ENCODE data around the gene KIAA1755.

Gene KIAA1755

GRCh38 chr20:38197619-38198018 is 62.9 kb downstream of the KIAA1755 start:
- TF ChIP-seq EZH2phosphoT487 (IDR thresholded peaks at IDR 0.05; ENCODE audit: borderline replicate concordance) (no peak), CTCF (conservative IDR thresholded peaks at IDR 0.05; ENCODE audit: low read length) (no peak)
- no peaks in the 10 kb centered on the region for H3K4me1 ChIP-seq (ENCODE audit: insufficient read depth, low read length, poor library complexity, severe bottlenecking)
- H3K9ac ChIP-seq (ENCODE audit: low read depth, low read length, poor library complexity, severe bottlenecking) = no peak overlapping the region
- no peak overlapping the region for H2AFZ ChIP-seq (ENCODE audit: low read length)
- H3K27me3 ChIP-seq (ENCODE audit: insufficient read depth, low read length, poor library complexity, severe bottlenecking) = no peaks in the 10 kb centered on the region
- no peaks in the 10 kb centered on the region for H3F3A ChIP-seq (ENCODE audit: low read depth)
- no peak overlapping the region for H3K4me3 ChIP-seq (ENCODE audit: low read length, poor library complexity, severe bottlenecking)
- no peaks in the 10 kb centered on the region for H4K20me1 ChIP-seq (ENCODE audit: insufficient read depth, low read length, poor library complexity, severe bottlenecking)
- H3K9me3 ChIP-seq (ENCODE audit: insufficient read depth, low read depth, low read length) = no peaks in the 10 kb centered on the region
- H3K9me2 ChIP-seq (replicated peaks; ENCODE audit: low read depth, low read length) = no peaks in the 10 kb centered on the region
- no peaks in the 10 kb centered on the region for H3K36me3 ChIP-seq (ENCODE audit: insufficient read depth, low read length)
- no peak overlapping the region for H3K4me2 ChIP-seq (ENCODE audit: low read depth, low read length, poor library complexity, severe bottlenecking)
- H3K79me2 ChIP-seq (ENCODE audit: insufficient read depth, low read length) = no peaks in the 10 kb centered on the region

- no peaks in the 10 kb centered on the region for H3F3A ChIP-seq (ENCODE audit: low read depth)
- H3K4me3 ChIP-seq (ENCODE audit: low read length, poor library complexity, severe bottlenecking) = no peak overlapping the region
- H2AFZ ChIP-seq (ENCODE audit: low read length) = no peak overlapping the region
- H3K9ac ChIP-seq (ENCODE audit: low read depth, low read length, poor library complexity, severe bottlenecking) = no peak overlapping the region
- H3K4me2 ChIP-seq (ENCODE audit: low read depth, low read length, poor library complexity, severe bottlenecking) = no peak overlapping the region
- H3K4me1 ChIP-seq (ENCODE audit: insufficient read depth, low read length, poor library complexity, severe bottlenecking) = no peaks in the 10 kb centered on the region
- H4K20me1 ChIP-seq (ENCODE audit: insufficient read depth, low read length, poor library complexity, severe bottlenecking) = no peaks in the 10 kb centered on the region
- H3K79me2 ChIP-seq (ENCODE audit: insufficient read depth, low read length) = no peaks in the 10 kb centered on the region
- H3K36me3 ChIP-seq (ENCODE audit: insufficient read depth, low read length) = no peaks in the 10 kb centered on the region
- no peaks in the 10 kb centered on the region for H3K9me3 ChIP-seq (ENCODE audit: insufficient read depth, low read depth, low read length)
- no peaks in the 10 kb centered on the region for H3K9me2 ChIP-seq (replicated peaks; ENCODE audit: low read depth, low read length)
- TF ChIP-seq EZH2phosphoT487 (IDR thresholded peaks at IDR 0.05; ENCODE audit: borderline replicate concordance) (no peak), CTCF (conservative IDR thresholded peaks at IDR 0.05; ENCODE audit: low read length) (no peak)
- H3K27me3 ChIP-seq (ENCODE audit: insufficient read depth, low read length, poor library complexity, severe bottlenecking) = no peaks in the 10 kb centered on the region
These were observed 63.3 kb downstream of the KIAA1755 start for GRCh38 chr20:38197217-38197616.

- Histone ChIP-seq H3K9ac (ENCODE audit: low read depth, low read length, poor library complexity, severe bottlenecking) (no peak overlapping the region), H2AFZ (ENCODE audit: low read length) (no peak overlapping the region), H3K27me3 (ENCODE audit: insufficient read depth, low read length, poor library complexity, severe bottlenecking) (no peaks in the 10 kb centered on the region), H3K4me2 (ENCODE audit: low read depth, low read length, poor library complexity, severe bottlenecking) (no peak overlapping the region), H4K20me1 (ENCODE audit: insufficient read depth, low read length, poor library complexity, severe bottlenecking) (no peaks in the 10 kb centered on the region), H3K4me3 (ENCODE audit: low read length, poor library complexity, severe bottlenecking) (no peak overlapping the region), H3K36me3 (ENCODE audit: insufficient read depth, low read length) (no peaks in the 10 kb centered on the region), H3K9me3 (ENCODE audit: insufficient read depth, low read depth, low read length) (no peaks in the 10 kb centered on the region), H3K79me2 (ENCODE audit: insufficient read depth, low read length) (no peaks in the 10 kb centered on the region), H3K9me2 (replicated peaks; ENCODE audit: low read depth, low read length) (no peaks in the 10 kb centered on the region), H3K4me1 (ENCODE audit: insufficient read depth, low read length, poor library complexity, severe bottlenecking) (no peaks in the 10 kb centered on the region), H3F3A (ENCODE audit: low read depth) (no peaks in the 10 kb centered on the region)
- TF ChIP-seq EZH2phosphoT487 (IDR thresholded peaks at IDR 0.05; ENCODE audit: borderline replicate concordance) (no peak), CTCF (conservative IDR thresholded peaks at IDR 0.05; ENCODE audit: low read length) (no peak)
These were observed 63.9 kb downstream of the KIAA1755 start for GRCh38 chr20:38196592-38196991.
